ENCODE results near the gene USHBP1.
"Not testable (repeated sequence)": the region's sequence is repeated elsewhere in the genome, so short reads cannot be mapped to it uniquely, and the experiment has no call there.

Gene USHBP1

GRCh38 chr19:17274892-17275291 lies 10.3 kb upstream of the USHBP1 start:
- not testable (repeated sequence) for H3K27ac ChIP-seq (ENCODE audit: low read length); H3K4me1 ChIP-seq (ENCODE audit: insufficient read depth, low read length); H3K27me3 ChIP-seq (ENCODE audit: insufficient read depth, low read length); H3K4me3 ChIP-seq (ENCODE audit: low read length); H3K9ac ChIP-seq (ENCODE audit: low read depth, low read length); H3K9me3 ChIP-seq (ENCODE audit: insufficient read depth, low read depth, low read length)
- peaks cover 72% of the 10 kb centered on the region for H3K36me3 ChIP-seq (ENCODE audit: insufficient read depth, low read depth, low read length)

DNA sequence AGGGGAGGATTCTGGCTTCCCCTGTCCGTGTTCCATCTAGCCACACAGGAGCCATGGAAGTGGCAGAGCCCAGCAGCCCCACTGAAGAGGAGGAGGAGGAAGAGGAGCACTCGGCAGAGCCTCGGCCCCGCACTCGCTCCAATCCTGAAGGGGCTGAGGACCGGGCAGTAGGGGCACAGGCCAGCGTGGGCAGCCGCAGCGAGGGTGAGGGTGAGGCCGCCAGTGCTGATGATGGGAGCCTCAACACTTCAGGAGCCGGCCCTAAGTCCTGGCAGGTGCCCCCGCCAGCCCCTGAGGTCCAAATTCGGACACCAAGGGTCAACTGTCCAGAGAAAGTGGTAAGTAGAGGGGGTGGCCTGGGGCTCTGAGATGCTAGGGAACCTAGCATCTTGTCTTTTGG lies 4.2 kb upstream of the USHBP1 start:
- Histone ChIP-seq H3K4me1 (ENCODE audit: insufficient read depth, low read length) (peaks cover 4% of the 10 kb centered on the region; the same call in 1 of the 2 replicates), H3K9ac (ENCODE audit: low read depth, low read length) (no peak overlapping the region), H3K9me3 (ENCODE audit: insufficient read depth, low read depth, low read length) (no peaks in the 10 kb centered on the region), H3K27me3 (ENCODE audit: insufficient read depth, low read length) (no peaks in the 10 kb centered on the region), H3K27ac (ENCODE audit: low read length) (no peak overlapping the region), H3K36me3 (ENCODE audit: insufficient read depth, low read depth, low read length) (peaks cover 31% of the 10 kb centered on the region), H3K4me3 (ENCODE audit: low read length) (no peak overlapping the region)

GRCh38 chr19:17266975-17267788 lies 2.6 kb upstream of the USHBP1 start, which contains the start of gene BABAM1:
BABAM1 (plus strand) TSS chr19:17267443; CDS start chr19:17268807, 1,364 bp downstream.
- Histone ChIP-seq H3K27me3 (ENCODE audit: insufficient read depth, low read length) (no peaks in the 10 kb centered on the region), H3K36me3 (ENCODE audit: insufficient read depth, low read depth, low read length) (peaks cover 24% of the 10 kb centered on the region), H3K27ac (ENCODE audit: low read length) (peak within 1 kb of the TSS; percentile 45), H3K9me3 (ENCODE audit: insufficient read depth, low read depth, low read length) (no peaks in the 10 kb centered on the region), H3K9ac (ENCODE audit: low read depth, low read length) (peak within 1 kb of the TSS; percentile 97), H3K4me3 (ENCODE audit: low read length) (peak within 1 kb of the TSS; percentile 99), H3K4me1 (ENCODE audit: insufficient read depth, low read length) (peaks cover 4% of the 10 kb centered on the region; the same call in 1 of the 2 replicates)

DNA sequence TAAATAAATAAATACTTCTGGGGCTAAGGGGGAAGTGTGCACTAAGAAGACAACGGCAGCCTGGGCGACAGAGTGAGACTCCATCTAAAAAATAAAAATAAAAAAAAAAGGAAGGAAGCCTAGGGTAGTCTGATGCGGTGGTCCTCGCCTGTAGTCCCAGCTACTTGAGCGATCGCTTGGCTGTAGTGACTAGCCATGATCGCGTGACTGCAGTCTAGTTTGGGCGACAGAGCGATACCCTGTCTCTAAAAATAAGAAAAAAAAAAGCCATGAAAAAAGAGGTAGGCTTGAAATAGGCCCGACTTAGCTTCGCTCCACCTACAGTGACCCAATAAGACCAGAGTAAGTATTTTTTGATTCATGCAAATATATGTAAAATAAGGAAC lies 2.0 kb upstream of the USHBP1 start:
- H3K9ac ChIP-seq (ENCODE audit: low read depth, low read length) = no peak overlapping the region

GRCh38 chr19:17266026-17266425 lies 1.5 kb upstream of the USHBP1 start:
- Histone ChIP-seq H3K4me3 (ENCODE audit: low read length) (no peak overlapping the region), H3K36me3 (ENCODE audit: insufficient read depth, low read depth, low read length) (peaks cover 12% of the 10 kb centered on the region), H3K9ac (ENCODE audit: low read depth, low read length) (no peak overlapping the region), H3K9me3 (ENCODE audit: insufficient read depth, low read depth, low read length) (no peaks in the 10 kb centered on the region), H3K4me1 (ENCODE audit: insufficient read depth, low read length) (peaks cover 4% of the 10 kb centered on the region; the same call in 1 of the 2 replicates), H3K27ac (ENCODE audit: low read length) (no peak overlapping the region), H3K27me3 (ENCODE audit: insufficient read depth, low read length) (no peaks in the 10 kb centered on the region)

More for the DNA sequence above, 2.0 kb upstream of the USHBP1 start:
- Histone ChIP-seq H3K4me3 (ENCODE audit: low read length) (peak overlapping the region; percentile 12; the same call in 1 of the 2 replicates), H3K9me3 (ENCODE audit: insufficient read depth, low read depth, low read length) (no peaks in the 10 kb centered on the region), H3K4me1 (ENCODE audit: insufficient read depth, low read length) (peaks cover 4% of the 10 kb centered on the region; the same call in 1 of the 2 replicates), H3K27me3 (ENCODE audit: insufficient read depth, low read length) (no peaks in the 10 kb centered on the region), H3K36me3 (ENCODE audit: insufficient read depth, low read depth, low read length) (peaks cover 18% of the 10 kb centered on the region), H3K27ac (ENCODE audit: low read length) (no peak overlapping the region)

DNA sequence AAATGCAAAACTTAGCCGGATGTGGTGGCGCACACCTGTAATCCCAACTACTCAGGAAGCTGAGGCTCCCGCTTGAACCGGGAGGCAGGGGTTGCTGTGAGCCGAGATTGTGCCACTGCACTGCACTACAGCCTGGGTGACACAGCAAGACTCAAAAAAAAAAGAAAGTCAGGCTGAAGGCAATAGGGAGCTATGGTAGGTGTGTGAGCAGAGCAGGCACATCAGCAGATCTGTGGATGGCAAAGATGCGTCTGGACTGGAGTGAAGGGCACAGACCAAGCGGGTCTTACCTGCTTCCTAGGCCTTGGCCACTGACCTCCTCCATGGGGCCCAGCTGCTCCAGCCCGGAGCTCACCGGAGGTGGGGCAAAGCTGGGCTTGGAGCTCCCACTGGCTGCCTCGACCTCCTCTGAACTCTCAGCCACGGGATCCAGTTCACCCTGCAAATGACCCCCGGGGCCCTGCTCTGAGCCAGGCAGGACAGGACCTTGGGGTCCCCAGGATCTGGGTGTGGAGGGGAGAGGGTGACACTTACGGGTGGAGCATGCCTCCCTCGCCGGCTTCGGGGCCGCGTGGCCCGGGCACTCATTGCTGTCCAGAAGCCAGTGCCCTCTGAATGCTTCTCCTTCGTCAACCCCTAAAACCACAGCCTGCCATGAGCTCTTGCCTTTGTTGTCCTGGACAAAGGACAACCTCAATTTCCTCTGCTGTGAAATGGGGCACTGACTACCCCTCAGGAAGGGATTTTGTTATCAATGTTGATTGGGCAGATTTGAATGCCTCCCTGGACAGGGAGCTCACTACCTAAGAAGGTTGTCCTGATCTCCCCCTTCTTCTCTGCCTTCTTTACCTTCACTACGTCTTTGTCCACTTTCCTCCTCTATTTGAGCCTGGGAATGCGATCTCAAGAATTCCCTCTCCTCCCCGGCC lies 569 bp downstream of the USHBP1 start:
- Histone ChIP-seq H3K27ac (ENCODE audit: low read length) (peak overlapping the region; percentile 46), H3K36me3 (ENCODE audit: insufficient read depth, low read depth, low read length) (peaks cover 3% of the 10 kb centered on the region; the same call in 1 of the 2 replicates), H3K4me1 (ENCODE audit: insufficient read depth, low read length) (peaks cover 4% of the 10 kb centered on the region; the same call in 1 of the 2 replicates), H3K9ac (ENCODE audit: low read depth, low read length) (peak overlapping the region; percentile 38; the same call in 1 of the 2 replicates), H3K9me3 (ENCODE audit: insufficient read depth, low read depth, low read length) (no peaks in the 10 kb centered on the region), H3K27me3 (ENCODE audit: insufficient read depth, low read length) (no peaks in the 10 kb centered on the region), H3K4me3 (ENCODE audit: low read length) (peak overlapping the region; percentile 6; the same call in 1 of the 2 replicates)

- Histone ChIP-seq H3K27ac (ENCODE audit: low read length) (no peak overlapping the region), H3K4me3 (ENCODE audit: low read length) (no peak overlapping the region), H3K36me3 (ENCODE audit: insufficient read depth, low read depth, low read length) (no peaks in the 10 kb centered on the region; the same call in 1 of the 2 replicates), H3K9me3 (ENCODE audit: insufficient read depth, low read depth, low read length) (no peaks in the 10 kb centered on the region), H3K27me3 (ENCODE audit: insufficient read depth, low read length) (no peaks in the 10 kb centered on the region), H3K4me1 (ENCODE audit: insufficient read depth, low read length) (peaks cover 4% of the 10 kb centered on the region; the same call in 1 of the 2 replicates), H3K9ac (ENCODE audit: low read depth, low read length) (no peak overlapping the region)
Observed at GRCh38 chr19:17262557-17262956, 2.0 kb downstream of the USHBP1 start.

DNA sequence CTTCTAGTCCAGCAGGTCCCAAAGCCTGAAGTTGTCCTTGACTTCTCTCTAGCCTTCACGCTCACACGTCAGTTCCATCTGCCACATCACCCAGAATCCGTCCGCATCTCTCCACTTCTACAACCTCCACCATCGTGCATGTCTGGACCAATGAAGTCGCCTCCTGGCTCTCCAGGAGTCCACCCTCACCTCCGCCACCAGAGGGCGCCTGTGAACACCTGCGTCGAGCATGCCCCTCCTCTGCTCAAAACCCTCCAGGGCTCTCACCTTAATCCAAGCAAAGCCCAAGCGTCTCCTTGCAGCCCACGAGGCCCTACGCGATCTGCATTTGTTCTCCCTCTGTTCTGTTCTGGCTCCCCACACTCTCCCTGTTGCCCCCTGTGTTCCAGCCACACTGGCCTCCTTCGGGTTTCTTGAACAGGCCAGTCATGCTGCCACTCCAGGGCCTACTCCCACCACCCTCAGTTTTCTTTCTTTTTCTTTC lies 3.7 kb downstream of the USHBP1 start:
- Histone ChIP-seq H3K4me1 (ENCODE audit: insufficient read depth, low read length) (peaks cover 4% of the 10 kb centered on the region; the same call in 1 of the 2 replicates), H3K36me3 (ENCODE audit: insufficient read depth, low read depth, low read length) (peaks cover 5% of the 10 kb centered on the region; the same call in 1 of the 2 replicates), H3K27me3 (ENCODE audit: insufficient read depth, low read length) (no peaks in the 10 kb centered on the region), H3K27ac (ENCODE audit: low read length) (peak overlapping the region; percentile 35), H3K9ac (ENCODE audit: low read depth, low read length) (peak overlapping the region; percentile 41; the same call in 1 of the 2 replicates), H3K4me3 (ENCODE audit: low read length) (no peak overlapping the region), H3K9me3 (ENCODE audit: insufficient read depth, low read depth, low read length) (no peaks in the 10 kb centered on the region)

DNA sequence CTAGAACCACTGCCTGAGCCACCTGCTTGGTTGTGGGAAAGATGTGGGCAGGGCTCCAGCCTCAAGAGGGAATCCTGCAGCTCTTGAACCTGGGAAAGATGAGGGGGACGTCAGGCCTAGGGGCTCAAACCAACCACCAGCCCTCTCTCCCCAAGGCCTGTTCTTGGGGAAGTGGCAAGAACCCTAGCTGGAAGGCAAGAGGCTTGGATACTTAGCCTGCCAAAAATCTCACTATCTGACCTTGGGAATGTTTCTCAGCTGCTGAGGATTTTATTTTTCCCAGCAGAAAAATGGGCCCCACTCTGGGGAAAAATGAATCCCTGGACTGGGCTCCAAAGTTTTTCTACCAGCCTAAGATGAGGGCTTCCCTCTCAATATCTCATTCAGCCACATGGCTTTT lies 4.6 kb downstream of the USHBP1 start:
- Histone ChIP-seq H3K9ac (ENCODE audit: low read depth, low read length) (no peak overlapping the region), H3K4me3 (ENCODE audit: low read length) (no peak overlapping the region), H3K27ac (ENCODE audit: low read length) (no peak overlapping the region), H3K9me3 (ENCODE audit: insufficient read depth, low read depth, low read length) (no peaks in the 10 kb centered on the region), H3K36me3 (ENCODE audit: insufficient read depth, low read depth, low read length) (peaks cover 6% of the 10 kb centered on the region; the same call in 1 of the 2 replicates), H3K4me1 (ENCODE audit: insufficient read depth, low read length) (peaks cover 4% of the 10 kb centered on the region; the same call in 1 of the 2 replicates), H3K27me3 (ENCODE audit: insufficient read depth, low read length) (no peaks in the 10 kb centered on the region)

GRCh38 chr19:17259118-17259780 lies 5.3 kb downstream of the USHBP1 start:
- peaks cover 2% of the 10 kb centered on the region; the same call in 1 of the 2 replicates for H3K4me1 ChIP-seq (ENCODE audit: insufficient read depth, low read length)

GRCh38 chr19:17256130-17256529 lies 8.4 kb downstream of the USHBP1 start:
- Histone ChIP-seq H3K4me1 (ENCODE audit: insufficient read depth, low read length) (no peaks in the 10 kb centered on the region), H3K36me3 (ENCODE audit: insufficient read depth, low read depth, low read length) (peaks cover 10% of the 10 kb centered on the region; the same call in 1 of the 2 replicates), H3K4me3 (ENCODE audit: low read length) (no peak overlapping the region), H3K27ac (ENCODE audit: low read length) (no peak overlapping the region), H3K9me3 (ENCODE audit: insufficient read depth, low read depth, low read length) (no peaks in the 10 kb centered on the region), H3K9ac (ENCODE audit: low read depth, low read length) (no peak overlapping the region), H3K27me3 (ENCODE audit: insufficient read depth, low read length) (no peaks in the 10 kb centered on the region)

More at GRCh38 chr19:17259118-17259780, 5.3 kb downstream of the USHBP1 start:
- no peak overlapping the region for H3K9ac ChIP-seq (ENCODE audit: low read depth, low read length)
- peaks cover 10% of the 10 kb centered on the region; the same call in 1 of the 2 replicates for H3K36me3 ChIP-seq (ENCODE audit: insufficient read depth, low read depth, low read length)
- no peak overlapping the region for H3K27ac ChIP-seq (ENCODE audit: low read length)
- no peak overlapping the region for H3K4me3 ChIP-seq (ENCODE audit: low read length)
- H3K27me3 ChIP-seq (ENCODE audit: insufficient read depth, low read length) = no peaks in the 10 kb centered on the region
- H3K9me3 ChIP-seq (ENCODE audit: insufficient read depth, low read depth, low read length) = no peaks in the 10 kb centered on the region
